ENCODE results near the gene HIPK2. TPM values are rescaled to one million over a fixed set of nuclear protein-coding genes. Genes with fewer than 3 reads are reported as not detected.
A peak's percentile ranks its signal among the peaks of the same experiment; 100 is the strongest.

Gene HIPK2
- polyA plus RNA-seq, 1 donor (not counting 4 experiments of a cell fraction or from before 2014, with no cell fraction given): 5.8 TPM

DNA sequence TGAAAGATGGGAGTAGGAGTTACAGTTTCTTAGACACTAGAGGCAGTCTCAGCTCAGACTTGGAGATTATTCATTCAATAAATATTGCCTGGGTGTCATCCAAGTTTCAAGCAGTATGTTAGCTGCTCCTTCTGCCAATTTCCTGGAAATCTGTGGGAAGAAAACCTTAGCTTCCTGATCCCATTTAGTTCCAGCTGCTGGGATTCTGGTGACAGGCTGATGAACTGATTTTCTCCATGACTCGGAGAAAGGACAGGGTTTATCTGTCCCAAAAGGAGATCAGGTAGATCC, 158.5 kb downstream of the HIPK2 start:
- Histone ChIP-seq H3K27me3 (ENCODE audit: control insufficient read depth, extremely low read depth, insufficient read depth, low read length) (no peaks in the 10 kb centered on the region), H3K9me1 (ENCODE audit: control insufficient read depth, extremely low read depth, insufficient read depth, low read length) (no peaks in the 10 kb centered on the region), H3K36me3 (ENCODE audit: control insufficient read depth in 2 of 2, extremely low read depth in 1 of 2, insufficient read depth in 2 of 2, low read length in 2 of 2) (peaks cover 7 to 33% of the 10 kb centered on the region in 2 experiments), H3K9ac (ENCODE audit: control insufficient read depth, extremely low read depth, insufficient read depth, low read length) (no peak overlapping the region), H4K20me1 (ENCODE audit: control insufficient read depth, extremely low read depth, insufficient read depth, low read length) (no peaks in the 10 kb centered on the region), H2AFZ (ENCODE audit: control insufficient read depth, low read length) (no peak overlapping the region), H3K4me1 (ENCODE audit: control insufficient read depth, extremely low read depth, insufficient read depth, low read length) (peaks cover 6% of the 10 kb centered on the region), H3K4me2 (ENCODE audit: control insufficient read depth, extremely low read depth, insufficient read depth, low read depth, low read length) (no peak overlapping the region), H3K9me3 (ENCODE audit: control insufficient read depth, low read depth, low read length) (no peaks in the 10 kb centered on the region), H3K4me3 (ENCODE audit: control insufficient read depth in 2 of 3, extremely low read depth in 1 of 3, insufficient read depth in 2 of 3, low read depth in 1 of 3, low read length in 3 of 3) (no peak overlapping the region), H3K27ac (ENCODE audit: control insufficient read depth, insufficient read depth, low read length) (no peak overlapping the region), H3K79me2 (ENCODE audit: control insufficient read depth, insufficient read depth, low read length) (no peaks in the 10 kb centered on the region)
- no peak for DNase-seq (ENCODE audit: low read depth, low spot score)
- no peak for FAIRE-seq
- no peak for TF ChIP-seq EZH2 (IDR thresholded peaks at IDR 0.05; ENCODE audit: low read length)
- TF ChIP-seq, protein P1, sequence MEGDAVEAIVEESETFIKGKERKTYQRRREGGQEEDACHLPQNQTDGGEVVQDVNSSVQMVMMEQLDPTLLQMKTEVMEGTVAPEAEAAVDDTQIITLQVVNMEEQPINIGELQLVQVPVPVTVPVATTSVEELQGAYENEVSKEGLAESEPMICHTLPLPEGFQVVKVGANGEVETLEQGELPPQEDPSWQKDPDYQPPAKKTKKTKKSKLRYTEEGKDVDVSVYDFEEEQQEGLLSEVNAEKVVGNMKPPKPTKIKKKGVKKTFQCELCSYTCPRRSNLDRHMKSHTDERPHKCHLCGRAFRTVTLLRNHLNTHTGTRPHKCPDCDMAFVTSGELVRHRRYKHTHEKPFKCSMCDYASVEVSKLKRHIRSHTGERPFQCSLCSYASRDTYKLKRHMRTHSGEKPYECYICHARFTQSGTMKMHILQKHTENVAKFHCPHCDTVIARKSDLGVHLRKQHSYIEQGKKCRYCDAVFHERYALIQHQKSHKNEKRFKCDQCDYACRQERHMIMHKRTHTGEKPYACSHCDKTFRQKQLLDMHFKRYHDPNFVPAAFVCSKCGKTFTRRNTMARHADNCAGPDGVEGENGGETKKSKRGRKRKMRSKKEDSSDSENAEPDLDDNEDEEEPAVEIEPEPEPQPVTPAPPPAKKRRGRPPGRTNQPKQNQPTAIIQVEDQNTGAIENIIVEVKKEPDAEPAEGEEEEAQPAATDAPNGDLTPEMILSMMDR (optimal IDR thresholded peaks at IDR 0.05 in 1 of 3, IDR thresholded peaks at IDR 0.05 in 1 of 3, conservative IDR thresholded peaks at IDR 0.05 in 1 of 3; ENCODE audit: extremely low read depth in 1 of 3, insufficient read depth in 2 of 3, low read length in 3 of 3): no peak
- dilution Hi-C loops (cut with MboI; ENCODE audit: extremely low pct_ligation_motif_present, low sequenced_read_pairs): loop anchor here (25.0 kb wide), 1 partner anchor 393 kb away; no protein-coding TSS in a partner anchor

DNA sequence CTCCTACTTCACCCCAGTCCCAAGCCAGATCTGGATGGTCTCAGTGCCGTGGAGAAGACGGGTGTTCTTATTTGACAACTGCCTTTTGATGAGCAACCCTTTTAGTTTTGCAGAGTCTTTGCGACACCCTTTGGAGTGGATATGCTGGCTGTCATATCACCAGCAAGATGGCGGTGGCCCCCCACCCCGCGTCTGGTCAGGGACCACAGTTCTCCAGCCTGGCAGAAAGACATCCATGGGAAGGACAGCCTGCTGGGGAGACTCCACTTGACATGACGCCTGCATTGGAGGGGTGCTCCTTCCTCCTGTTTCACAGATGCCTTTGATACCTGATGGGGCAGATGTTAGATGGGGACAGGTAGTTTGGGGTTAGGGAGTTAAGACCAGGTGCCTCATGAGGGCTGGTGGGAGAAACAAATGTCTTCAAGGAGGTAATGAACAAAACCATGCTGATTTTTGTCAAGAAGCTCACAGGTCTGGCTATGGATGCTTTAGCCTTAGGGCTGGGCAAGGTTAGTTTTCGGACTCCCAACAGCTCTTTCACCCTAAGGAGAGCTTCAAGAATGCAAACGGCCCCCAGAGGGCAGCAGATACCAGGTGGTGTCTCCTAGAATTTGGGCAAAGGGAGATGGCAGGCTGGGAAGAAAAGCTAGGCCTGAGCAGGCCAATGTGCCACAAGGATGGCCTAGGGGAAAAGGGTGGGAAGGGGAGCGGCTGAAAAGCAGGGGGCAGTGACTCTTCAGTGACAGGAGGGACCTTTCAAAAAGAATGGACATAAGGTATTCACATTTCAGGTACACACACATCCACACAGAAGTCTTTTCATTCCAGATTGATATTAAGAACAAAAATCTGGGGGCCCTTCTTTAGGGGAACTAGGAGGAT, 159.1 kb downstream of the HIPK2 start:
- no peak for FAIRE-seq

More for the DNA sequence above, 159.1 kb downstream of the HIPK2 start:
- peaks cover 10 to 34% of the 10 kb centered on the region in 2 experiments for H3K36me3 ChIP-seq (ENCODE audit: control insufficient read depth in 2 of 2, extremely low read depth in 1 of 2, insufficient read depth in 2 of 2, low read length in 2 of 2)
- no peak overlapping the region for H3K4me3 ChIP-seq (ENCODE audit: control insufficient read depth in 2 of 3, extremely low read depth in 1 of 3, insufficient read depth in 2 of 3, low read depth in 1 of 3, low read length in 3 of 3)
- H3K9me1 ChIP-seq (ENCODE audit: control insufficient read depth, extremely low read depth, insufficient read depth, low read length): no peaks in the 10 kb centered on the region
- dilution Hi-C loops (cut with MboI; ENCODE audit: extremely low pct_ligation_motif_present, low sequenced_read_pairs): loop anchor here (25.0 kb wide), 1 partner anchor 394 kb away; no protein-coding TSS in a partner anchor
- no peaks in the 10 kb centered on the region for H4K20me1 ChIP-seq (ENCODE audit: control insufficient read depth, extremely low read depth, insufficient read depth, low read length)
- no peak overlapping the region for H3K27ac ChIP-seq (ENCODE audit: control insufficient read depth, insufficient read depth, low read length)
- no peak overlapping the region for H3K4me2 ChIP-seq (ENCODE audit: control insufficient read depth, extremely low read depth, insufficient read depth, low read depth, low read length)
- no peaks in the 10 kb centered on the region for H3K9me3 ChIP-seq (ENCODE audit: control insufficient read depth, low read depth, low read length)
- peak; percentile 9 for DNase-seq (ENCODE audit: low read depth, low spot score)
- H3K79me2 ChIP-seq (ENCODE audit: control insufficient read depth, insufficient read depth, low read length): no peaks in the 10 kb centered on the region
- TF ChIP-seq, protein P1 (optimal IDR thresholded peaks at IDR 0.05 in 1 of 3, IDR thresholded peaks at IDR 0.05 in 1 of 3, conservative IDR thresholded peaks at IDR 0.05 in 1 of 3; ENCODE audit: extremely low read depth in 1 of 3, insufficient read depth in 2 of 3, low read length in 3 of 3): peak; percentile 61 to 67 (median 61)
- TF ChIP-seq EZH2 (IDR thresholded peaks at IDR 0.05; ENCODE audit: low read length): no peak
- no peaks in the 10 kb centered on the region for H3K27me3 ChIP-seq (ENCODE audit: control insufficient read depth, extremely low read depth, insufficient read depth, low read length)
- H3K4me1 ChIP-seq (ENCODE audit: control insufficient read depth, extremely low read depth, insufficient read depth, low read length): peaks cover 6% of the 10 kb centered on the region
- no peak overlapping the region for H3K9ac ChIP-seq (ENCODE audit: control insufficient read depth, extremely low read depth, insufficient read depth, low read length)
- no peak overlapping the region for H2AFZ ChIP-seq (ENCODE audit: control insufficient read depth, low read length)
